ENCODE results near the gene TTC8. TPM values are rescaled to one million over a fixed set of nuclear protein-coding genes. Genes with fewer than 3 reads are reported as not detected.

The TTC8 gene
- total and polyA plus RNA-seq, 4 donors, result 27.2 to 42.4 (median 32.7) TPM

- no peak overlapping the region for H3K27ac ChIP-seq (ENCODE audit: low read depth, low read length)
Observed at GRCh38 chr14:88871429-88871828, 47.0 kb downstream of the TTC8 start.

GRCh38 chr14:88872976-88873375 is 48.5 kb downstream of the TTC8 start:
- no peak for DNase-seq (ENCODE audit: low read depth in 4 of 6, low spot score in 6 of 6)
- Histone ChIP-seq H3K4me1 (ENCODE audit: control insufficient read depth, insufficient read depth, low read length) (no peaks in the 10 kb centered on the region), H3K9me3 (ENCODE audit: control insufficient read depth, insufficient read depth, low read length) (no peaks in the 10 kb centered on the region), H3K27me3 (ENCODE audit: control insufficient read depth, insufficient read depth, low read length) (no peaks in the 10 kb centered on the region), H3K36me3 (ENCODE audit: control insufficient read depth, insufficient read depth, low read length) (peaks cover 8% of the 10 kb centered on the region), H3K4me3 (ENCODE audit: low read depth, low read length) (no peak overlapping the region), H3K27ac (ENCODE audit: low read depth, low read length) (no peak overlapping the region)
- WGBS (ENCODE audit: insufficient coverage), result 78% methylated on average over 3 of the region's 3 CpGs

More at GRCh38 chr14:88871429-88871828, 47.0 kb downstream of the TTC8 start:
- Histone ChIP-seq H3K9me3 (ENCODE audit: control insufficient read depth, insufficient read depth, low read length) (no peaks in the 10 kb centered on the region), H3K27me3 (ENCODE audit: control insufficient read depth, insufficient read depth, low read length) (no peaks in the 10 kb centered on the region), H3K36me3 (ENCODE audit: control insufficient read depth, insufficient read depth, low read length) (peaks cover 8% of the 10 kb centered on the region), H3K4me3 (ENCODE audit: low read depth, low read length) (no peak overlapping the region), H3K4me1 (ENCODE audit: control insufficient read depth, insufficient read depth, low read length) (no peaks in the 10 kb centered on the region)
- WGBS (ENCODE audit: insufficient coverage), result 81% methylated on average over 3 of the region's 3 CpGs
- peak in 1 of 6 donors; percentile 28 for DNase-seq (ENCODE audit: low read depth in 4 of 6, low spot score in 6 of 6)

GRCh38 chr14:88877192-88877591 is 52.7 kb downstream of the TTC8 start:
- H3K36me3 ChIP-seq (ENCODE audit: control insufficient read depth, insufficient read depth, low read length), result peaks cover 7% of the 10 kb centered on the region
- no peaks in the 10 kb centered on the region for H3K27me3 ChIP-seq (ENCODE audit: control insufficient read depth, insufficient read depth, low read length)
- H3K27ac ChIP-seq (ENCODE audit: low read depth, low read length), result no peak overlapping the region
- peak in 1 of 6 donors; percentile 17 for DNase-seq (ENCODE audit: low read depth in 4 of 6, low spot score in 6 of 6)
- H3K9me3 ChIP-seq (ENCODE audit: control insufficient read depth, insufficient read depth, low read length), result no peaks in the 10 kb centered on the region
- no CpG with 5 or more reads among the region's 2 CpGs for WGBS (ENCODE audit: insufficient coverage)
- H3K4me1 ChIP-seq (ENCODE audit: control insufficient read depth, insufficient read depth, low read length), result no peaks in the 10 kb centered on the region
- no peak overlapping the region for H3K4me3 ChIP-seq (ENCODE audit: low read depth, low read length)

GRCh38 chr14:88879022-88879421 is 54.6 kb downstream of the TTC8 start:
- no peak overlapping the region for H3K4me3 ChIP-seq (ENCODE audit: low read depth, low read length)
- H3K36me3 ChIP-seq (ENCODE audit: control insufficient read depth, insufficient read depth, low read length), result no peaks in the 10 kb centered on the region
- no peaks in the 10 kb centered on the region for H3K9me3 ChIP-seq (ENCODE audit: control insufficient read depth, insufficient read depth, low read length)
- 90% methylated on average over 2 of the region's 4 CpGs for WGBS (ENCODE audit: insufficient coverage)
- DNase-seq (ENCODE audit: low read depth in 4 of 6, low spot score in 6 of 6), result no peak
- no peaks in the 10 kb centered on the region for H3K27me3 ChIP-seq (ENCODE audit: control insufficient read depth, insufficient read depth, low read length)
- H3K4me1 ChIP-seq (ENCODE audit: control insufficient read depth, insufficient read depth, low read length), result no peaks in the 10 kb centered on the region
- no peak overlapping the region for H3K27ac ChIP-seq (ENCODE audit: low read depth, low read length)

- no CpG with 5 or more reads among the region's 1 CpG for WGBS (ENCODE audit: insufficient coverage)
- no peaks in the 10 kb centered on the region for H3K36me3 ChIP-seq (ENCODE audit: control insufficient read depth, insufficient read depth, low read length)
Observed at GRCh38 chr14:88882236-88882635, 57.8 kb downstream of the TTC8 start.

GRCh38 chr14:88895116-88895515 is 70.7 kb downstream of the TTC8 start:
- no peaks in the 10 kb centered on the region for H3K27me3 ChIP-seq (ENCODE audit: control insufficient read depth, insufficient read depth, low read length)
- no peak overlapping the region for H3K27ac ChIP-seq (ENCODE audit: low read depth, low read length)
- no peaks in the 10 kb centered on the region for H3K9me3 ChIP-seq (ENCODE audit: control insufficient read depth, insufficient read depth, low read length)
- no peak overlapping the region for H3K4me3 ChIP-seq (ENCODE audit: low read depth, low read length)
- WGBS (ENCODE audit: insufficient coverage), result no CpG with 5 or more reads among the region's 4 CpGs
- no peaks in the 10 kb centered on the region for H3K36me3 ChIP-seq (ENCODE audit: control insufficient read depth, insufficient read depth, low read length)
- DNase-seq (ENCODE audit: low read depth in 4 of 6, low spot score in 6 of 6), result no peak
- H3K4me1 ChIP-seq (ENCODE audit: control insufficient read depth, insufficient read depth, low read length), result no peaks in the 10 kb centered on the region

More at GRCh38 chr14:88882236-88882635, 57.8 kb downstream of the TTC8 start:
- Histone ChIP-seq H3K9me3 (ENCODE audit: control insufficient read depth, insufficient read depth, low read length) (no peaks in the 10 kb centered on the region), H3K4me1 (ENCODE audit: control insufficient read depth, insufficient read depth, low read length) (no peaks in the 10 kb centered on the region), H3K4me3 (ENCODE audit: low read depth, low read length) (no peak overlapping the region), H3K27me3 (ENCODE audit: control insufficient read depth, insufficient read depth, low read length) (no peaks in the 10 kb centered on the region), H3K27ac (ENCODE audit: low read depth, low read length) (no peak overlapping the region)
- no peak for DNase-seq (ENCODE audit: low read depth in 4 of 6, low spot score in 6 of 6)

- H3K4me3 ChIP-seq (ENCODE audit: low read depth, low read length), result no peak overlapping the region
- H3K4me1 ChIP-seq (ENCODE audit: control insufficient read depth, insufficient read depth, low read length), result no peaks in the 10 kb centered on the region
- peak in 3 of 6 donors; percentile 16 to 86 (median 19) for DNase-seq (ENCODE audit: low read depth in 4 of 6, low spot score in 6 of 6)
- H3K27me3 ChIP-seq (ENCODE audit: control insufficient read depth, insufficient read depth, low read length), result no peaks in the 10 kb centered on the region
- no peak overlapping the region for H3K27ac ChIP-seq (ENCODE audit: low read depth, low read length)
- H3K9me3 ChIP-seq (ENCODE audit: control insufficient read depth, insufficient read depth, low read length), result peaks cover 2% of the 10 kb centered on the region
- no peaks in the 10 kb centered on the region for H3K36me3 ChIP-seq (ENCODE audit: control insufficient read depth, insufficient read depth, low read length)
- 42% methylated on average over 2 of the region's 4 CpGs for WGBS (ENCODE audit: insufficient coverage)
Observed at GRCh38 chr14:88901189-88901588, 76.7 kb downstream of the TTC8 start.

- Histone ChIP-seq H3K4me3 (ENCODE audit: low read depth, low read length) (no peak overlapping the region), H3K27ac (ENCODE audit: low read depth, low read length) (no peak overlapping the region), H3K27me3 (ENCODE audit: control insufficient read depth, insufficient read depth, low read length) (no peaks in the 10 kb centered on the region), H3K9me3 (ENCODE audit: control insufficient read depth, insufficient read depth, low read length) (peaks cover 2% of the 10 kb centered on the region), H3K36me3 (ENCODE audit: control insufficient read depth, insufficient read depth, low read length) (no peaks in the 10 kb centered on the region), H3K4me1 (ENCODE audit: control insufficient read depth, insufficient read depth, low read length) (no peaks in the 10 kb centered on the region)
- no peak for DNase-seq (ENCODE audit: low read depth in 4 of 6, low spot score in 6 of 6)
- WGBS (ENCODE audit: insufficient coverage), result 76% methylated on average over 3 of the region's 3 CpGs
Observed at GRCh38 chr14:88901991-88902390, 77.5 kb downstream of the TTC8 start.

GRCh38 chr14:88902850-88903249 is 78.4 kb downstream of the TTC8 start:
- H3K4me3 ChIP-seq (ENCODE audit: low read depth, low read length), result no peak overlapping the region
- no peaks in the 10 kb centered on the region for H3K4me1 ChIP-seq (ENCODE audit: control insufficient read depth, insufficient read depth, low read length)
- H3K9me3 ChIP-seq (ENCODE audit: control insufficient read depth, insufficient read depth, low read length), result peaks cover 2% of the 10 kb centered on the region
- no peak overlapping the region for H3K27ac ChIP-seq (ENCODE audit: low read depth, low read length)
- no peak for DNase-seq (ENCODE audit: low read depth in 4 of 6, low spot score in 6 of 6)
- H3K27me3 ChIP-seq (ENCODE audit: control insufficient read depth, insufficient read depth, low read length), result no peaks in the 10 kb centered on the region
- WGBS (ENCODE audit: insufficient coverage), result 90% methylated on average over 1 of the region's 1 CpG
- no peaks in the 10 kb centered on the region for H3K36me3 ChIP-seq (ENCODE audit: control insufficient read depth, insufficient read depth, low read length)

- Histone ChIP-seq H3K4me3 (ENCODE audit: low read depth, low read length) (no peak overlapping the region), H3K9me3 (ENCODE audit: control insufficient read depth, insufficient read depth, low read length) (peaks cover 2% of the 10 kb centered on the region), H3K4me1 (ENCODE audit: control insufficient read depth, insufficient read depth, low read length) (no peaks in the 10 kb centered on the region), H3K36me3 (ENCODE audit: control insufficient read depth, insufficient read depth, low read length) (no peaks in the 10 kb centered on the region), H3K27me3 (ENCODE audit: control insufficient read depth, insufficient read depth, low read length) (no peaks in the 10 kb centered on the region), H3K27ac (ENCODE audit: low read depth, low read length) (no peak overlapping the region)
- DNase-seq (ENCODE audit: low read depth in 4 of 6, low spot score in 6 of 6), result peak in 1 of 6 donors; percentile 37
- 93% methylated on average over 3 of the region's 3 CpGs for WGBS (ENCODE audit: insufficient coverage)
Observed at GRCh38 chr14:88904206-88904647, 79.8 kb downstream of the TTC8 start.

Measured in spinal cord (tissue), 10 donors.